Epidermal melanocyte (primary cell): ENCODE results near the gene SLC22A15.

Experiments used
- DNase-seq: peaks from one replicate; pipeline ENCODE4 v3.0.0; 2011; ENCODE audit warnings: low spot score; ENCODE audit not compliant: insufficient read length

Gene SLC22A15

DNA sequence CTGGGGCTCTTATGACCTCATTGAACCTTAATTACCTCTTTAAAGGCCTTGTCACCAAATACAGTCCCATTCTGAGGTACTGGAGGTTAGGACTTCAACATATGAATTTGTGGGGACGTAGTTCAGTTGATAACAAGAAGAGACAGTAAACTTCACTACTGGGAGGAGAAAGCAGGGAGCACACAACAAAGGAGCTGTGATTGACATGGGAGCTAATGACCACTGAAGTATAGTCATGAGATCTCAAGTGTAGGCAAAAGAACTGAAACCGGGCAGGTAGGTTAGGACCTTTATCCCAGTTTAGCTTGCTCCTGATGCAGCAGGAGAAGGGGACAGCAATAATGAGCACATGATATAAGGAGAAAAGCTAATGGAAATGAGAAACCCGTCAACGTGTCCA is 123.1 kb downstream of the SLC22A15 start:
- no peak for DNase-seq

DNA sequence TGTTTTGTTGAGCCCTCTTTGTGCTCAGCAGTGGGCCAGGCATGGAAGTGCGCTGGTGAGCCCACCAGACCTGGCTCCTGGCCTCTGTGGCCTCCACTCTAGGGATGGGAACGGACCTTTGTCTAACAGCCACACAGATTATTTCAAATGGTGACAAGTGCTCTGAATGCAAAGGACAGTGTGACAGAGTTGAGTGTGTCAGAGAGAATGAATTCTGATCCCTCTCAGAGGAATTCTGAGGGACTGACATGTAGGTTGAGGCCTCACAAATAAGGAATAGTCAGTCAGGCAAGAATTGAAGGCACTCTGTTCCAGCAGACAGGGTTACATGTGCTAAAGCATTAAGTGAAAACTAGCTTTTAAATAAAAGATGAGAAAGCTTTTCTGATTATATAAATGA is 123.6 kb downstream of the SLC22A15 start:
- DNase-seq = no peak

DNA sequence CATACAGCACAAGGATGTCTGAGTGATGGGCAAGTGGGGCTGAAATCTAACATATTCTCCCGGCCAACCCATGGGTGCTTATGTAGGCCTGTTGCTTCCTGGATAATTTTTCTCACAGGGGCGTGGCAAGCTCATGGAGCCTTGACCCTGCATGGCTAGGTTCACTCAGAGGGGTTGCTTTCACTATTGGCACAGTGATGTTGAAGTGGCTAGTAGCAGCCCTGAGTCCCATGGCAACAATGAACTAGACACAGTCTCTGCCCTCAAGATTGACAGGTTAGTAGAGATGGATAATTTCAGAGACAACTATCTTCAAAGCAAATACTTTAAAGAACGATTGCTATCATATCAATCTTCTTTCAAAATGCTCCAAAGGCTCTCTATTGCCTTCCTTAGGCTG is 128.4 kb downstream of the SLC22A15 start:
- DNase-seq = no peak

DNA sequence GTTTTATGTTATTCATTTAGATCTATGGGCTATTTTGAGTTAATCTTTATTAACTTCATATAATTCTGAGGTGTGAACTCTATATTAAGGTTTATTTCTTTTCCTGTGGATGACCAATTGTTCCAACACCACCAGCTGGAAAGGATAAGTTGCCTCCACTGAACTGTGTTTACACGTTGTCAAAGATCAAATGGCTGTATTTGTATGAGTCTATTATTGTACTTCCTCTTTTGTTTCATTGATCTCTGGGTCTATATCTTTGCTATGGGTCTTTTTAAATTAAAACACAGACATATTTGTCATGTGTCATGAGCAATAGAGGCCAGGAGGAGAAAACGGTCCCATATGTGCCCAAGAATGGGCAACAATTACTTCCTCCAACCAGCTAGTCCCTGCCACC is 129.7 kb downstream of the SLC22A15 start:
- no peak for DNase-seq

DNA sequence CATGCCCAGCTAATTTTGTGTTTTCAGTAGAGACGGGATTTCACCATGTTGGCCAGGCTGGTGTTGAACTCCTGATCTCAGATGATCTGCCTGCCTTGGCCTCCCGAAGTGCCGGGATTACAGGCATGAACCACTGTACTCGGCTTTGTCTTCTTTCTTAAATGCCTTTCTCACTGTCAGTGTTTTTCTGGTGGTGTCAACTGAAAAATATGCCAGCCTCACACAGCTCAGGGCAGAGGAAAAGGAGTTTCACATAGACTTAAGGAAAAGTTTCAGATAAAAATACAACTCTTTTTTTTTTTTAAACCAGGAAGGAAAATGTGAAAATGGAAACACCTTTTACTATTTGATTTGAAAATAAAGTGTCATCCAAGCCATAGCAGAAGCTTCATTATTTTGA is 130.3 kb downstream of the SLC22A15 start:
- no peak for DNase-seq

DNA sequence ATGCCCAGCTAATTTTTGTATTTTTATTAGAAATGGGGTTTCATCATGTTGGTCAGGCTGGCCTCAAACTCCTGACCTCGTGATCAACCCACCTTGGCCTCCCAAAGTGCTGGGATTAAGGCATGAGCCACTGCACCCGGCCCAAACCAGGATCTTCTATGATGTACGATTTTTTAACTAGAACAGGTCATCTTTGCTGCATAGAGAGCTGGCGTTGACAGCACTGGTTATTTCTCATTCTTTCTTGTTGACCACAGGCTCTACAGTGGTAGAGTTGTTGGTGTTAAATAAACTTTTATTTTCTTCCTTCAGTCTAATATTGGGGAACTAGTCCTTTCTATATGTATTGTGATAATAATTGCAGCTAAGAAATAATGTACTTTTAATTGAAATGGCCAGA is 131.1 kb downstream of the SLC22A15 start:
- DNase-seq = no peak

DNA sequence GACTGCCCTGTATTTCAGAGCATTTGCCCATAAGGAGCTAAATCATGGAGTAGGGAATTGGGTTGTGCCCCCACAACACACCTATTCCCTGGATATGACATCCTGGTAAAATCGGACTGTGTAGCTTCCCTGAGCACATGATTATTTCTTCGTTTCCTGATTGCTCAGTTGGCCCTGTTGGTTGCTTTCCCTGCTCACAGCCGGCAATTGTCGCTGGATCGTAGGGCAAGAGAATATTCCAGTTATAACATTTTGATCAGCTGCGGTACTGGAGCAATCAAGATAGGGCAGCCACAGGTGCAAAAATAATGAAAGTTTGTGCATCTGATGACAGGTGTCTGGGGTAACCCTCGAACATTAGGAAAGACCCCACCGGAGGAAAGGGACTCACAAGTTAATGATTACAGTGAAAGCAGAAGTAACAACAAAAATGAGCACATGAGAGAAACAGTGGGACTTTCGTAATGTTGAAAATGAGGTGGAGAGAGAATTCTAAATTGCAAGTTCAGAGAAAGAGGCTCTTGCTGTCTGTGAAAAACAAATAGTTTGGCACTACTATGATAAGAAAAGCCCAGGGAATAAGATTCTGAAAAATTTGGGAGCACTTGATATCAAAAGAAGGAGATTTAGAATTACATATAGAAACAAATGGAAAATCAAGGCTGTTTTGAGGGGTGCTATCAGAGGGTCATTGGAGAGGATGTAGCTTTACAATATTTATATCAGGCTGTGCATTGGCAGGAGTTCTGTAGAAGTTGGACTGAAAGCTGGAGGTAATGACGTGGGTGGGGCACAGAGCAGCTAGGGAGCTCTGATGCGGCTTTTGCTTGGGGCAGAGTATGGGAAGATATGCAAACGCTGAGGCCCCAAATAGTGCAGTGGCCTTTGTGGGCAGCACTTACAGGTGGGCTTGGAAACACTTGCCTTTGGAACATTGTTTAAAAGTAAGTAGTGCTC is 134.5 kb downstream of the SLC22A15 start, which contains the start of gene MAB21L3:
TSS of gene MAB21L3 (plus strand) at position 833 of the 957 bp plus-strand sequence. CDS start 1,217 bp downstream, outside the sequence.
- no peak for DNase-seq

DNA sequence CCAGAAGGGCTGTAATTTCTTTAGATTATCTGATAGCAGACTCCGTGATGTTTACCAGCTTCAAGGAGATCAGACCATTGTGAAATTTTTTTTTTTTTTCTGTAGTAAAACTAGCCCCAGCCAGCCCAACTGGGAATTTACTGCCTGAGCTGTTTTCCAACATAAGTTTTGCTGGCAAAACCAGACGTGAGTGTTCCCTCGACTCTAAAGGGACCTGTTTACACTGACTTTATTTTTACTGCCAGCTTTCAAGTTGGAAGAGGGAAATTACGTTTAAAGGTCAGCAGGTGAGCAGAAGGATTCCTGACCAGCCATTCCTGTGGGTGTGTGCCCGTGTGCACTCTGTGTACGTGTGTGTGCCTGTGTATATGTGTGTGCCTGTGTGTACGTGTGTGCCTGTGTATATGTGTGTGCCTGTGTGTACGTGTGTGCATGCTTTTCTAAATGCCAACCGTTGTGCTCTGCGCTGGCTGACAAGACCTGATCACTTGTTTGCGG is 135.3 kb downstream of the SLC22A15 start:
- DNase-seq = no peak

DNA sequence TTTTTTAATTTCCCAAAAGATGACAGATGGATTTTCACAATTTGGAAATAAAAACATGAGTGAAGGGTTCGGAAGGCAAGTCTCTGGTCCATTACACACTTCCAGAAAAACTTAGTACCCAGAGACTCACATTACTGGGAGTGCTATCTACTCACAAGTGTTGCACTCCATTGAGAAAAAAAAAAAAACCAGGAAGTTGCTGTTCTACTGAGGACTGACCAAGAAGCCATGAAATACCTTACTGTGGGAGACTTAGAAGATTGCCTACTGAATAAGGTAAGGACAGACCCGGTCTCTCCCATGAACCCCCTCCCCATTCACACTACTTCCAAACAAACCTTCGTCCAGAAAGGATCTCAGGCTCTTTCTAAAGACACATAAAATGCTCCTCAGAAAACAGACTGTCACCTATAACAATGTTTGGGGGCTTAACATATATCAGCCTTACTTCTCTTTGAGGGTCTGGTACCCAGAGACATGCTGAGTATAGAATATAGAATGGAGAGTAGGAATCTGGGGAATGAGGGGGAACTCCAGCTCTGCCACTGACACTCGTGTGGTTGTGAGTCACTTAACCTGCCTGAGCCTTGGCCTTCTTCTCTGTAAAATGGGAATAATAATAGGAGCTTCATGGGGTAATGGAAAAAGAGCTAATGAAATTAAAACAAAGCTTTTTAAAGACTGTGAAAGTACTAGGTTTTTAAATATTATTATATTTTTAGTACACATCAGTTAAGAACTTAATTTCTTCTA is 136.3 kb downstream of the SLC22A15 start:
- DNase-seq = no peak

DNA sequence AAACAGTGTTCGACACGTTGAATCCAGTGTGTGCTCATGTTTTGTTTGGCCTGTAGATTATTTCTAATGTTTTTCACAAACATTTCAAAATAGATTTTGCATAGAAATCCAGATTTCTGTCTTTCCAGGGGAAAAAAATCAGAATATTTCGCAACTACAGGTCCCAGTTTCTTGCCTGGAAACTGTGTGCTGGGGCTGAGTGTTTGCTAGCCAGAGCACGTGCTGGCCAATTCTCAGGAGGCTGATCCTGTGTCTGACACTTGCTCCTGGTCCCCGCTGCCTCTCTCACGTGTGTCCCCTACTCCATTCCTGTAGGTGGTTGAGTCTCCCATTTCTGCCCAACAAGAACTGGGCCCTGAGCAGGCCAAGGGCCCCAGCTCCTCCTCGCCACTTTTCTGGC is 137.3 kb downstream of the SLC22A15 start:
- DNase-seq = no peak

DNA sequence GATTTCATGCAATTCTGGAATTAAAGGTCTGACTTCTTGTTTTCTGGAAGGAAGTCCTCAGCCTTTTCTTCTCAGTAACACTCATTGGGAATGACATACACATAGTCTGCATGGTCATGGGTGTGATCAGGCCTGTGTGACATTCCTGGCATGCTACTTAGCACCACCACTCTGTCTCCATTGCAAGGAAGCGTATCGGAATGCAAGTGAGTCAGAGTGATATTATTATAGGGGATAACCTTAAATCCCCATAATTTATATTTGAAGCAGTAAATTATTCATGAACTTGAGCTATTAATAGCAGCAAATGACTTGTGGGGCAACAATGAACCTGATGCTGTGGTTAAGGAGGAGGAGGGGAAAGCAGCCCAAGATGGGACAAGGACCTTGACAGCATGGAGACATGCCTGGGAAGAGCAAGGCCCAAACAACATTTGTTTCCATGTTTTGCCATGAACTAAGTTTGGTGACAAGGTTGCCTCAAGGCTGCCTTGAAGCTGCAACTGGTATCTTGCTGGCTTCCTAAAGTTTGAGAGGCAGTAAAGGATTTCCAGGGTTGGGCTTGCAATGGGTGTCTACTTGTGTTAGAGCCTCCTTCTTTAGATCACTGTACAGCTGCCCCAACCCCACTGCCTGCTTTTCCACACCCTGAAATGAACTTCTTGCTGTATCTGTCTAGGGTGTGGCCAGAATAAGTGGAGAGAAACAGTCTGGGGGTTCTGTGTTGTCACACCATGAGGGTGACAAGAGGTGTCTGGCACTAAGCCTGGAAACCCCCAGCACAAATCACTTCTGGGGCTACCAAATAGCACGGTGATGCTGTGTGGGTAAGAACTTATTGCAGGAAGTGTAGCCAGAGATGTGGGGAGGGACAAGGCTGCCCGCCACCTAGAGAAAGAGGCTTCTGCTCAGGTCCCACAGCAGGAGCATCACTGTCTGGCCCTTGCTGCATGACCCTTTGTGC is 139.4 kb downstream of the SLC22A15 start:
- DNase-seq = peak; percentile 40

DNA sequence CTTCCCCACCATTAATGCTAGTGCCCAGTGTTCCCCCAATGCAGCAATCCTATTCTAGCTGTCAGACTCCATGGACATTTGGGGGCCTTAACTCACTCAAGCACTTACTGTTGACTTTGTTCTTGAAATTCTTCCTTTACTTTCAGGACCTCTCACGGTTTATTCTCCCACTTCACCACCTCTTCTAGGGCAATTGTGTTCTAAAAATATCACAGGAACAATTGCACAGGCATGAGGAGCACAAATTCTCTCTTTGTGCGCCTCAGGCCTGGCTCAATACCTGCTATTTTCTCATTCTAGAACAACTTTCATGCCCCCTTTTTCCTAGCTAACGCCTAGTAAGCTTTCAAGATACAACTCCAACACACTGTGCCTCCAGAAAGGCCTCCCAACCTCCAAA is 142.2 kb downstream of the SLC22A15 start:
- DNase-seq = no peak
